Neuronal stem cell (in vitro differentiated cells): ENCODE data around the gene ARMH1.
A peak's percentile ranks its signal among the peaks of the same experiment; 100 is the strongest.

ENCODE experiments used
- DNase-seq: peaks from one replicate; pipeline ENCODE4 v3.0.0-alpha.2; 2013; ENCODE audit warnings: low spot score
- H2AFZ ChIP-seq: one replicate; pipeline ENCODE4 v1.6.1; 2013; ENCODE audit warnings: mild to moderate bottlenecking, low read length, inconsistent platforms
- H2AK5ac ChIP-seq: 2 replicates; pipeline ENCODE4 v1.6.1; 2013; ENCODE audit warnings: low read depth, mild to moderate bottlenecking, inconsistent platforms, low read length, moderate library complexity, mixed read lengths
- H2BK120ac ChIP-seq: 2 replicates; pipeline ENCODE4 v1.6.1; 2013; ENCODE audit warnings: low read depth, mild to moderate bottlenecking, inconsistent platforms, low read length, moderate library complexity, mixed read lengths
- H2BK12ac ChIP-seq: one replicate; pipeline ENCODE4 v1.6.1; 2013; ENCODE audit warnings: low read length, inconsistent platforms
- H2BK15ac ChIP-seq: 2 replicates; pipeline ENCODE4 v1.6.1; 2013; ENCODE audit warnings: mild to moderate bottlenecking, low read length, inconsistent platforms, mixed read lengths
- H2BK5ac ChIP-seq: one replicate; pipeline ENCODE4 v1.6.1; 2013; ENCODE audit warnings: inconsistent platforms, mild to moderate bottlenecking, low read length, moderate library complexity
- H3K14ac ChIP-seq: one replicate; pipeline ENCODE4 v1.6.1; 2013; ENCODE audit warnings: low read length, inconsistent platforms
- H3K18ac ChIP-seq: 2 replicates; pipeline ENCODE4 v1.6.1; 2013; ENCODE audit warnings: low read length, inconsistent platforms
- H3K23ac ChIP-seq: 2 replicates; pipeline ENCODE4 v1.6.1; 2013; ENCODE audit warnings: low read depth, mild to moderate bottlenecking, mixed read lengths, low read length, inconsistent platforms; ENCODE audit not compliant: poor library complexity
- H3K27ac ChIP-seq: replicated peaks from 3 replicates; pipeline ENCODE4 v1.5.1; 2013; ENCODE audit warnings: low read length, inconsistent platforms
- H3K27me3 ChIP-seq, 3 experiments: 2 replicates each; pipeline ENCODE4 v1.6.1; 2013; ENCODE audit warnings: low read length in 3 of 3, mild to moderate bottlenecking in 2 of 3, inconsistent platforms in 1 of 3, low read depth in 1 of 3, mixed read lengths in 1 of 3, moderate library complexity in 1 of 3; ENCODE audit not compliant: control insufficient read depth in 3 of 3, insufficient read depth in 3 of 3
- H3K36me3 ChIP-seq, 2 donors: replicated peaks in 1 of 2; 2 replicates each; pipeline ENCODE4 v1.6.1; 2013; ENCODE audit warnings: low read length in 2 of 2; ENCODE audit not compliant: control insufficient read depth in 2 of 2, insufficient read depth in 2 of 2
- H3K4ac ChIP-seq: 2 replicates; pipeline ENCODE4 v1.6.1; 2013; ENCODE audit warnings: inconsistent platforms, mild to moderate bottlenecking, low read length, moderate library complexity
- H3K4me1 ChIP-seq, 2 donors: 1 replicate in 1 of 2; 2 replicates in 1 of 2; pipeline ENCODE4 v1.6.1; 2013; ENCODE audit warnings: low read length in 2 of 2, low read depth in 1 of 2; ENCODE audit not compliant: control insufficient read depth in 2 of 2, insufficient read depth in 1 of 2
- H3K4me2 ChIP-seq: one replicate; pipeline ENCODE4 v1.6.1; 2013; ENCODE audit warnings: mild to moderate bottlenecking, low read length, inconsistent platforms; ENCODE audit not compliant: insufficient read depth, poor library complexity, severe bottlenecking
- H3K4me3 ChIP-seq, 2 donors: 2 replicates each; pipeline ENCODE4 v1.5.1; 2013; ENCODE audit warnings: low read length in 2 of 2, mild to moderate bottlenecking in 2 of 2, inconsistent platforms in 1 of 2, moderate library complexity in 1 of 2
- H3K79me1 ChIP-seq: one replicate; pipeline ENCODE4 v1.6.1; 2013; ENCODE audit warnings: low read depth, mild to moderate bottlenecking, inconsistent platforms, low read length, moderate library complexity
- H3K9ac ChIP-seq: one replicate; pipeline ENCODE4 v1.6.1; 2013; ENCODE audit warnings: mild to moderate bottlenecking, low read depth, low read length, inconsistent platforms; ENCODE audit not compliant: poor library complexity
- H3K9me3 ChIP-seq, 2 donors: replicated peaks in 1 of 2; 2 replicates each; pipeline versions ENCODE3 to v1.6.1; 2013; ENCODE audit warnings: low read length in 2 of 2, mild to moderate bottlenecking in 2 of 2, inconsistent platforms in 1 of 2, low read depth in 1 of 2, mixed read lengths in 1 of 2, moderate library complexity in 1 of 2; ENCODE audit not compliant: control insufficient read depth in 2 of 2, insufficient read depth in 1 of 2
- H4K8ac ChIP-seq: one replicate; pipeline ENCODE4 v1.6.1; 2013; ENCODE audit warnings: low read depth, mild to moderate bottlenecking, inconsistent platforms, low read length, moderate library complexity
- H4K91ac ChIP-seq: one replicate; pipeline ENCODE4 v1.6.1; 2013; ENCODE audit warnings: low read length, low read depth, mild to moderate bottlenecking, inconsistent platforms; ENCODE audit not compliant: poor library complexity
- WGBS, 2 donors: extraction: QIAGEN DNeasy Blood & Tissue Kit; methylation state at CpG; one replicate each; pipeline ENCODE4 v1.1.7; 2013; ENCODE audit warnings: missing lambda C conversion rate in 2 of 2, mixed read lengths in 1 of 2; ENCODE audit not compliant: insufficient read length in 2 of 2, insufficient replicate concordance in 1 of 2; ENCODE audit errors: extremely low coverage in 2 of 2; 5-methylcytosine and 5-hydroxymethylcytosine counted together

Gene ARMH1

GRCh38 chr1:44637702-44638411, 36.7 kb upstream of the ARMH1 start:
- Histone ChIP-seq H2BK120ac (no peak overlapping the region), H4K91ac (no peak overlapping the region), H3K4me3 (no peak overlapping the region), H3K4ac (no peak overlapping the region), H3K14ac (no peak overlapping the region), H2BK12ac (no peak overlapping the region), H3K4me1 (peaks cover 10 to 31% of the 10 kb centered on the region in 2 donors), H3K27me3 (no peaks in the 10 kb centered on the region), H2BK5ac (no peak overlapping the region), H3K36me3 (peaks cover 52 to 99% of the 10 kb centered on the region in 2 donors), H3K18ac (peak overlapping the region; percentile 35), H2AK5ac (peak overlapping the region; percentile 17), H3K79me1 (no peaks in the 10 kb centered on the region), H3K9me3 (no peaks in the 10 kb centered on the region), H3K23ac (peak overlapping the region; percentile 47), H3K4me2 (no peak overlapping the region), H3K27ac (peak overlapping the region; percentile 73), H4K8ac (no peak overlapping the region), H3K9ac (peak overlapping the region; percentile 35), H2AFZ (no peak overlapping the region), H2BK15ac (no peak overlapping the region)
- WGBS, 2 donors: no CpG with 5 or more reads among the region's 27 CpGs
- DNase-seq: peak; percentile 63

- Histone ChIP-seq H3K4me3 (no peak overlapping the region), H2AK5ac (no peak overlapping the region), H3K4me1 (peaks cover 2 to 21% of the 10 kb centered on the region in 2 donors), H3K9me3 (no peaks in the 10 kb centered on the region), H2BK15ac (no peak overlapping the region), H3K4ac (no peak overlapping the region), H3K4me2 (no peak overlapping the region), H3K23ac (peak overlapping the region; percentile 75), H3K9ac (no peak overlapping the region), H3K18ac (no peak overlapping the region), H3K36me3 (peaks cover 60 to 99% of the 10 kb centered on the region in 2 donors), H2BK12ac (no peak overlapping the region), H3K14ac (no peak overlapping the region), H4K91ac (no peak overlapping the region), H3K27me3 (no peaks in the 10 kb centered on the region), H3K79me1 (no peaks in the 10 kb centered on the region), H3K27ac (no peak overlapping the region), H4K8ac (no peak overlapping the region), H2AFZ (no peak overlapping the region), H2BK5ac (no peak overlapping the region), H2BK120ac (no peak overlapping the region)
- no peak for DNase-seq
- WGBS, 2 donors: no CpG with 5 or more reads among the region's 24 CpGs
Observed at GRCh38 chr1:44640200-44640853, 34.2 kb upstream of the ARMH1 start.

GRCh38 chr1:44641126-44642102, 33.1 kb upstream of the ARMH1 start:
- Histone ChIP-seq H4K8ac (no peak overlapping the region), H3K4me3 (no peak overlapping the region), H3K9ac (no peak overlapping the region), H2BK120ac (no peak overlapping the region), H3K79me1 (no peaks in the 10 kb centered on the region), H3K4ac (no peak overlapping the region), H3K27me3 (no peaks in the 10 kb centered on the region), H3K9me3 (no peaks in the 10 kb centered on the region), H2AFZ (no peak overlapping the region), H3K18ac (no peak overlapping the region), H2BK12ac (no peak overlapping the region), H3K4me2 (no peak overlapping the region), H3K4me1 (peaks cover 2 to 19% of the 10 kb centered on the region in 2 donors), H3K27ac (no peak overlapping the region), H2BK5ac (no peak overlapping the region), H4K91ac (no peak overlapping the region), H3K23ac (no peak overlapping the region), H2BK15ac (no peak overlapping the region), H2AK5ac (no peak overlapping the region), H3K14ac (no peak overlapping the region), H3K36me3 (peaks cover 54 to 99% of the 10 kb centered on the region in 2 donors)
- no CpG with 5 or more reads among the region's 12 CpGs for WGBS, 2 donors
- no peak for DNase-seq
